Measurements from ENCODE around the gene ITPR1.

DNA sequence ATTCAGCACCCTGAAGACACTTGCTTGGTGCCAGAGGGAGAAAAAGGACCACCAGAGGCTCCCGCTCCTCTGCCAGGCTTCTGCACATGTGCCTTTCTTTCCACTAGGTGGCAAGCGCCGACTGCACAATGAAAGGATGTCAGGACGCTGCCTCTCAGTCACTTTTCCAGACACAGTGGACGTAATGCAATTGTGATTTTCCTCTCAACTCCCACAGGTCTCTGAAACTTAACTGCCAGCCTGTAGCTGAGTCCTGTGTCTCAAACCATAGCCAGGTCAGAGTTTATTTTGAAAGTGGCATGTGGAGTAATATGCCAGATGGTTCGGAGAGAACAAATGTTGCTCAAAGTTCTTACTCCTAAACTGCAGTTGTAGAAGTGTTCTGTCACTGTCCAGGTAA lies 162.9 kb downstream of the ITPR1 start:
- TF ChIP-seq SUZ12 (IDR thresholded peaks at IDR 0.05; ENCODE audit: extremely low read depth, insufficient read depth, insufficient read length) (no peak), YY1 (IDR thresholded peaks at IDR 0.05; ENCODE audit: insufficient read depth, insufficient read length) (no peak), ZNF274 (IDR thresholded peaks at IDR 0.05; ENCODE audit: low read depth, low read length) (no peak)
